Forelimb muscle (tissue), 1 donor: ENCODE results near the gene USP4. TPM values are rescaled to one million over a fixed set of nuclear protein-coding genes. Genes with fewer than 3 reads are reported as not detected.
"Not testable (repeated sequence)": the region's sequence is repeated elsewhere in the genome, so short reads cannot be mapped to it uniquely, and the experiment has no call there.

Experiments
- DNase-seq: peaks from one replicate; pipeline ENCODE4 v3.0.0-alpha.2; 2013; ENCODE audit warnings: low read depth
- polyA plus RNA-seq: library from polyadenylated mRNA; unstranded; fragments of 120-200 nt; gene quantifications from one replicate; pipeline ENCODE4 v1.2.1, GENCODE V29; 2013; ENCODE audit not compliant: insufficient read length

Gene USP4, protein sequence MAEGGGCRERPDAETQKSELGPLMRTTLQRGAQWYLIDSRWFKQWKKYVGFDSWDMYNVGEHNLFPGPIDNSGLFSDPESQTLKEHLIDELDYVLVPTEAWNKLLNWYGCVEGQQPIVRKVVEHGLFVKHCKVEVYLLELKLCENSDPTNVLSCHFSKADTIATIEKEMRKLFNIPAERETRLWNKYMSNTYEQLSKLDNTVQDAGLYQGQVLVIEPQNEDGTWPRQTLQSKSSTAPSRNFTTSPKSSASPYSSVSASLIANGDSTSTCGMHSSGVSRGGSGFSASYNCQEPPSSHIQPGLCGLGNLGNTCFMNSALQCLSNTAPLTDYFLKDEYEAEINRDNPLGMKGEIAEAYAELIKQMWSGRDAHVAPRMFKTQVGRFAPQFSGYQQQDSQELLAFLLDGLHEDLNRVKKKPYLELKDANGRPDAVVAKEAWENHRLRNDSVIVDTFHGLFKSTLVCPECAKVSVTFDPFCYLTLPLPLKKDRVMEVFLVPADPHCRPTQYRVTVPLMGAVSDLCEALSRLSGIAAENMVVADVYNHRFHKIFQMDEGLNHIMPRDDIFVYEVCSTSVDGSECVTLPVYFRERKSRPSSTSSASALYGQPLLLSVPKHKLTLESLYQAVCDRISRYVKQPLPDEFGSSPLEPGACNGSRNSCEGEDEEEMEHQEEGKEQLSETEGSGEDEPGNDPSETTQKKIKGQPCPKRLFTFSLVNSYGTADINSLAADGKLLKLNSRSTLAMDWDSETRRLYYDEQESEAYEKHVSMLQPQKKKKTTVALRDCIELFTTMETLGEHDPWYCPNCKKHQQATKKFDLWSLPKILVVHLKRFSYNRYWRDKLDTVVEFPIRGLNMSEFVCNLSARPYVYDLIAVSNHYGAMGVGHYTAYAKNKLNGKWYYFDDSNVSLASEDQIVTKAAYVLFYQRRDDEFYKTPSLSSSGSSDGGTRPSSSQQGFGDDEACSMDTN
- polyA plus RNA-seq, result 51.2 TPM

DNA sequence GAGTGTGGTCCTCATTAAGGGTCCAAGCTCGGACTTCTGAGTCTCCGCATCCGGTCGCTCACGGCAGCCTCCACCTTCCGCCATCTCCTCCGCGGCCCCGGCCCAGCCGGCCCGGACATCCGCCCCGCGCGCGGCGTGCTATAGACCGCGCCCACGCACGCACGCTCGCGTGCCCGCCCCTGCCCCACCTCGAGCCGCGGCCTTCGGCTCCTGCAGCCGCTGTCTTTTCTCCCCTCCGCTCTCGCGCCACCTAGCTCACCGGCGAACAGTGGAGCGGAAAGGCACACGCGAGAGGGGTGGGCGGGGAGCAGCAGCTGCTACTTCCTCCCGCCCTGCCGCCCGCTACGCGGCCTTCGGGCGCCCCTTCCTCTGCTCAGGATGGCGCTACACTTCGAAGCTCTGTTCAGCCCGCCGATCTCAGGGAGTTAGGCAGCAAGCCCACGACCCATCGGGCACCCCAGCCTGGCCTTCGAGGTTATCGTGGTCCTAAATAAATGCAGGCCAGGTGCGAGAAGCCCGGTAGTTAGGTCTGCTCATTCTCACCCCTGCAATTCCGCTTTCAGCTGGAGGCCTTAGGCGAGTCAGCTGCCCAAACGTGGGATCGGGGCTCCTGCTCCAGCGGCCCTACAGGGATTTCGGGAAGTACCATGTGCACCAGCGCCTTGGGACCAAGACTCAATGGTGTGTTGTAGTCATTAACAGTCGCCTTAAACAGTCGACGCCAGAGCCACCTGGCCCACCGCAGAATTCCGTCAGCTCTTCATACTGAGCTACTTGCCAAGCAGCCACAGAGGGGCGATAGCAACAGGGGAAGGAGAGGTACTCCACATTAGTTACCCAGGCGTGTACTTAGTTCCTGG is at the start of gene USP4:
Gene USP4 (minus strand): TSS at position 113 of the 860 bp plus-strand sequence. CDS start 29 bp downstream, at position 84.
- DNase-seq, result peak; percentile 71

DNA sequence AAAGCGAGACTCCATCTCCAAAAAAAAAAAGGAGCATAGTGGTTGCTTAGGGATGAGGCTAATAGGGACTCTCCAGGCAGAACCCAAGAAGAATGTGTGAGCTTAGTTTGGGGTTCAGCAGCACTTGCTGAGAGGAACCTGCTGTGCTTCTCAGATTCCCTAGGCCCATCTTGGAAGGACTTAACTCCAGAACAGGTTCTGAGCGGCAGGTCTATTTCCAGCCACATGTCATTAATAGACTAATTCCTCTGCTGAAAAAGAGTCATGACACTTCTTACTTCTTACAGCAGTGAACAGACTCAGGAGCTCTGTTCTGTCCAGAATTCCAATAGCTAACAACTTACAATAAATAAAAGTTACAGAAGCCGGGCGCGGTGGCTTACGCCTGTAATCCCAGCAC is 49.4 kb upstream of the USP4 start:
- DNase-seq, result no peak

DNA sequence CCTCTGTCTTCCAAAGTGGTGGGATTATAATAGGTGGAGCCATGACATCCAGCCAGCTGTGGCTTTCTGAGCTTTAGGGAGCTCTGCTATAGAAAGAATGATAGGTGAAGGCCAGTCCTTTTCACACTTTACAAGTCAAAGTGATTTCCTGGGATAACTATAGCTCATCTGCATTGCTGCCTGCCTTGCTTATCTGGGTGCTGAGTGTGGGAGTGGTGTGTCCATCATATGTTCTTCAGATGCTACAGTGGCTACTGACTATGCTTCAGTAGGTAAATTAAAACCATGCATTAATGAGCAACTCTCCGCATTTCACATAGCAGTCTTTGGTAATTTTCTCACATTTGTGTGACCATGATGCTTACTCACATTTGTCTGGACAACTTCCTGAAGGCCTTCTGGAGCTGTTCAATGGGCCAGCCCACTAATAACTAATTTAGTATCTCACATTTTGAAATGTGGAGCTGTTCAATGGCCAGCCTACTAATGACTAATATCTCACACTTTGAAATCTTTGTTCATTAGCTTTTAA is 48.5 kb upstream of the USP4 start:
- DNase-seq, result no peak

DNA sequence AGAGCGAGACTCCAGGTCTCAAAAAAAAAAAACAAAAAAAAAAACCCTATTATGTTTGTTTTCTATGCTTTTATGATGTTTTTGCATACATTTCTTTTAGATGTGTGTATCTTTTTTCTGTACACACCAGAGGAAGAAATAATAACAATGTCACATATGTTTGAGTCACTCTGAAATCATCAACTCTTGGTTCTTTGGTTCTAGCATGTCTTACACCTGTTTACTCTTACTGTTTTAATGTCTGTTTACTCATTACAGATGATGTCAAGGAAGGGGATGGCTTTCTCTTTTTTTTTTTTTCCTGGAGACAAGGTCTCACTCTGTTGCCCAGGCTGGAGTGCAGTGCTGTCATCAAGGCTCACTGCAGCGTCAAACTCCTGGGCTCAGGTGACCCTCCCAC is 47.9 kb upstream of the USP4 start:
- DNase-seq, result no peak

DNA sequence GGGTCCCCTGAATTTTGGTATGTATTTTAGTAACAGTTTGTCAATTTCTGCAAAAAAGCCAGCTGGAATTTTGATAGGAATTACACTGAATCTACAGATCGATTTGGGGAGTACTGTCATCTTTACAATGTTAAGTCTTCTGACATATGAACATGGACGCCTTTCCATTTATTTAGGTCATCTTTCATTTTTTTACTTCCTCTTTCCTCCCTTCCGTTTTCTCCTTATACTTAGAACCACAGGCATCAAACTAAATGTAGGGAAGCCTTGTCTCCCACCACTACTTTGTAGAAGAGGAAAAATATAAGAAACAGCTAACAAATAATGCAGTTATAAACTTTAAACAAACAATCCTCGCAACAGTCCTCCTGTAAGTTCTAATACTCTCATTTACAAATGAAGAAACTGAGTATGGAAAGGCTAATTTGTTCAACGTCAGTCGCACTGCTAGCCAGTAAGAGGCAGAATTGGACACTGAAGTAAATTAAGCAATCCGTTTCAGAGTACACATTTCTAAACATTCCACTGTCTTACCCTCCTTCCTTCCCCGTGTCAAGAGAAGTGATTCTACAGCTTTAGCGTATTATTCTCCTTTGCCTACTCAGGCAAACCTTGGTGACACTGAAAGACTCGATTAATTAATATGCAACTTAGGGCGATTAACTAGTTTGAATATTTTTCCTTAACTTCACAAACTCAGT is 46.4 kb upstream of the USP4 start:
- DNase-seq, result no peak

DNA sequence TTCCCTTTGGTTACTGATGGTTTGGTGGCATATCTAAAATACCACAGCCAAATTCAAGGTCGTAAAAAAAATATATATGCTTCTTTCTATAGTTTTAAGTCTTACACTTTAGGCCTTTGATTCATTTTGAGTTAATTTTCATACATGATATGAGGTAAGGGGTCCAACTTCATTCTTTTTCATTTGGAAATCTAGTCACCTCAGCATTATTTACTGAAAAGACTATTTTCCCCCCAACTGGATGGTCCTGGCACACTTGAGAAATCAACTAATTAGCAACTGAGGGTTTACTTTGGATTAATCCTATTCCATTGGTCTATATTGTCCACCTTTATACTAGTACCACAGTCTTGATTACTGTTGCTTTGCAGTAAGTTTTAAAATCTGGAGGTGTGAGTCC is 45.8 kb upstream of the USP4 start:
- DNase-seq, result no peak

DNA sequence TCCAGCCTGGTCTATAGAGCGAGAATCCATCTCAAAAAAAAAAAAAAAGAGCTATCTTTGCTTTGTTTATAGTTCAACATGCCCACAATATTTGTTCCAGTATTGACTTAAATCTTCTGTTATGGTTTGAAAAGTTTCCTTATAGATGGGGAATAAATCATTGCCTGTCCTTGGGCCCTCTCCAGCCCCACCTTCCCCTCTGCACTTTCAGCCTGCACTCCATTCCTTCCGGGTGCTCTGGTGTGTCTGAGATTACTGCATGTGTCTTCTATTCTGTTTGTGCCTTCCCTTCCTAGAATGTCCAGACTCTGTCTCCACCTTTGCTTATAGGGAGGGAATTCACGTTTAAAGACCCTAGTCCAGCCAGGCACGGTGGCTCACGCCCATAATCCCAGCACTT is 43.5 kb upstream of the USP4 start:
- DNase-seq, result no peak

DNA sequence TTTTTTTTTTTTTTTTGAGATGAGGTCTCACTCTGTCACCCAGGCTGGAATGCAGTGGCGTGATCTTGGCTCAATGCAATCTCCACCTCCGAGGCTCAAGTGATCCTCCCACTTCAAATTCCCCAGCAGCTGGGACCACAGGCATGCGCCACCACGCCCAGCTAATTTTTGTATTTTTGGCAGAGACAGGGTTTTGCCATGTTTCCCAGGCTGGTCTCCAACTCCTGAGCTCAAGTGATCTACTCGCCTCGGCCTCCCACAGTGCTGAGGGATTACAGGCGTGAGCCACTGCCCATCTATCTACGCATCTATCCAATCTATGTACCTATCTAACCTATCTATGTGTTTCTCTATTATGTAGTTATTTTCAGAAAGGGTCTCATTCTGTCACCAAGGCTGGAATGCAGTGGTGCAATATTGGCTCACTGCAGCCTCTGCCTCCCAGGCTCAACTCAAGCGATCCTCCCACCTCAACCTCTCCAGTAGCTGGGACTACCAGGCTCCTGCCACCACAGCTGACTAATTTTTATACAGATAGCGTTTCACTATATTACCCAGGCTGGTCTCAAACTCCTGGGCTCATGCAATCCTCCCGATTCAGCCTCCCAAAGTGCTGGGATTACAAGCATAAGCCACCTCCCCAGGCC is 38.5 kb upstream of the USP4 start:
- DNase-seq, result no peak

DNA sequence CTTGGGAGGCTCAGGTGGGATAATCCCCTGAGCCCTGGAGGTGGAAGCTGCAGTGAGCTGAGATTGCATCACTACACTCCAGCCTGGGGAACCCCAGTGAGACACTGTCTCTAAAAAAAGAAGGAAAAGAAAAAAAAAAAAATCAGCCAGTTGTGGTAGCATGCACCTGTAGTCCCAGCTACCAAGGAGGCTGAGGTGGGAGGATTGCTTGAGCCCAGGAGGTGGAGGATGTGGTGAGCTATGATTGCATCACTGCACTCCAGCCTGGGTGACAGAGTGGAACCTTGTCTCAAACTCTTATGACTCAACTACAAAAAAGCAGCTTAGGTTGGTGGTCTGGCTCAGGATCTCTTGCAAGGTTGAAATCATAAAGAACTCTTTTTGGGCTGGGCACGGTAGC is 37.6 kb upstream of the USP4 start:
- DNase-seq, result no peak

DNA sequence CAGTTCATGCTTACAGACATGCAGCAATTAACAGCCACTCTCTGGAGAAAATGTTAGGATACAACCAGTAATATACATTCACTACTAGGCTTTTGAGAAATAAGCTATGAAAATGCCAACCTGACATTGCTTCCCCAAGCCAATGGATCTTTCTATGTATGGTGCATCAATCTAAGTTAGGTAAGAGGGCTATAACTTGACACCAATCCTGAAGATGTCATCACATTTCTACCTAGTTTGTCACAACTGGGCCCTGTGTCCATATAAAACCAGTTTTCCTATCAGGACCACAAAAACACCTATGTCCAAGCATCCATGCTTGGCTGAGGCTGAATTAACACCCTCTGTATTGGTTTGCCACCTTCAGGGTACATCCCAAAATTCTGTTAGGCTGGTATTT is 32.1 kb upstream of the USP4 start:
- DNase-seq, result no peak

DNA sequence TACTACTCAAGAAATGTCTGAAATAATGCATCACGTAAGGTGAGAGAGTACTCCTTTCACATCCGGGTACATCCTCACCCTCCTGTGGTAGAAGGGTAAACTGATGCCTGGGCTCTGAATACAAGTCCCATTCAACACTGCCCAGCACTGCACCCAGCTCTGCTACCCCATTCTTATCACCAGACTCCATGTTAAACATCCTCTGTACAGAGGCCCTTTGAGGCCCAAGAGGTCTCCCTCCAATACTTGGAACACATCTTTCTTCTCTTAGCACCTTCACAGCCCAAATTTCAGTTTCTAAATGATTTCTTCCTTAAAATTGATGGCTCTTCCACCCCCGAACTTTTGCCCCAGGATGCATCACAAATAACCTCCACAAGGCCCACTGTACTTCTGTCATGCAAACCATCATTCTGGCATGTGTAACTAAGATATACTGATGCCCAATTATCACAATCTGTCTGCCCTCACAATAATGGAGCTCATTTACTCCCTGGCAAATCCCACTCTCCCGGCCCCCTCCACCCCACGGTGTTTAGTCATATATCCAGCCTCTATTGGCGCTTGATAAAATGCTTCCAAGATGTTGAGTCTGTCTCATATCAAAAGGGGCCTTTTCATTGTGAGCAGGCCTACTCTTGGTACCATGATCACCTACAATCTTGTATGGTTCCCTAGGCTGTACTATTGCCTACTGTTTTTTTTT is 30.9 kb upstream of the USP4 start:
- DNase-seq, result no peak

DNA sequence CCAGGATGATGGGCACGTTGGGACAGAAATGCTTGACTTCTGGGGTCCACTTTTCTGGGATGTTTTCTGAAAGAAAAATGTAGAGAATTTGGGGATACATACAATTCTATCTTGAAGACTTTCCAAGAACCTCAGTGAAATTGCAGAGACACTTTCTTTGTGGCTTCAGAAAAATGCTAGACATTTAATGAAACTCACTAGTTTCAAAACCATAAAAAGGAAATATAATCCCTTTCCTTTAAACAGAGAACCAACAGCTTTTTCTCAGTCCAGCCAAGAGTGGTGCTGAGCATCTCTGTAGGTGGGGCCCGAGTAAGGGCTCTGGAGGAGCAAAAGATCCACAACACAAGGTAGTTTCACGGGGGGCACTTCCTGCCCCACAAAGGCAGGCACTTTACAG is 22.7 kb upstream of the USP4 start:
- DNase-seq, result no peak

DNA sequence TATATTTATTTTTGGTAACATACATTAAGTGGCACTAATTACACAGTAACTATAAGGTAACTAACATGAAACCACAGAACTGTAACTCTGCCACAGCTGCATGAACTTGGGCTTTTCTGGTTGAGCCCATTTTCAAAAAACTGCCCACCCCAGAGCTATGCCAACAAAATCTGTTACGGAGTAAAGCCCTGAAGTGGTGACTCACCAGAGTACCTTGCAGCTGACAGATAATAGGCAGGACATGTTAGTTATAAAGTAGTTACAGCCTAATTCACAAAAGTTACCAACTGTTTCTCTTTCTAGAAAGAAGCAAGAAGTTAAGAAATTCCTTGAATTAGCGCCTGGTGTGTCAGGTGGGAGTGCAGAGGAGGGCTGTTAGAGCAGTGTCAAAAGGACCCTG is 19.8 kb upstream of the USP4 start:
- DNase-seq, result no peak

DNA sequence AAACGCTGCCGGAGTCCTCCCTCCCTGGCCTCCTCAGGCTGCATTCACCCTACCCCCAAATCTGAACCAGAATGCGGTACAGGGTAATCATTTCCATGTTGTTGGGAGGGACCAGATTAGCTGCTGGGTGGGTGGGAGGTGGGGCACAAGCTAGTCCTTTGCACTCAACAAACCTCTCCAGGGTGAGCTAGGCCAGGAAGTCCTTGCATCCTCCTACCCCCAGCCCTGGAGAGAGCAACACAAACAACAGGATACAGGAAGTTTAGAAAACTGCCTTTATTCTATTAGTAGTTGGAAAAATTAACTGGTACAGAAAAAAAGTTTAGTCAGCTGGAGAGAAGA is 19.0 kb upstream of the USP4 start:
- no peak for DNase-seq

DNA sequence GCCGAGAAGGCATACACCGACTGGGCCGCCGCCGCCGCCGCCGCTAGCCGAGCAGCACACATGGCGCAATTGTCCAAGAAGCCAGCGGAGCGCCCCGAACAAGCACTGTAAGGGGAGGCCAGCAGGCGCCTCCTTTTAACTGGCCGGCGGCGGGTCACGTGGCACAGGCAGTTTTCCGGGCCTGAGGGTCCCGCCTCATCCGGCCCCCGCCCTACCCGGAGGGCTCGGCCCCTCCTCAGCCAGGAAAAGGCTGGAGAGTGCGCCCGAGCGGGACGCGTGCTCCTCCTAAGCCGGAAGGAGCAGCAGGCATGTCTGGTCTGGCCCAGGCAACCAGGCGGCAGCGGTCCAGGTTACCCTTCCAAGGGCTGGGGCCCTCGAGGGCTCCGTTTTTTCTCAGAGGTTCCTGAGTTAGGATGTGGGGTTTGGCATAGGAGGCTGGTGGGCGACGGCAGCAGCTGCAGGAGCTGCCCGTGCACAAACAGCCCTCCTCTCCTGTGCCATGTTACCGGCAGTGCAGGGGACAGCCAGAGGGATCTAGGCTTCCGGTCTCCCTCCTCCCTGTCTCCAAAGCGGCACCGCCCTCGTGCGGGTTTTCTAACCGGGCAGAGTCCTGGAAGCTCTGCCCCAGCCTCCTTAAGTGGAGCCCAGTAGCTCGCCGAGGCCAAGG is 18.5 kb upstream of the USP4 start, which contains the start of gene GPX1:
Gene GPX1 (minus strand): TSS at position 137 of the 667 bp plus-strand sequence. CDS start 75 bp downstream, at position 62.
- peak; percentile 67 for DNase-seq

DNA sequence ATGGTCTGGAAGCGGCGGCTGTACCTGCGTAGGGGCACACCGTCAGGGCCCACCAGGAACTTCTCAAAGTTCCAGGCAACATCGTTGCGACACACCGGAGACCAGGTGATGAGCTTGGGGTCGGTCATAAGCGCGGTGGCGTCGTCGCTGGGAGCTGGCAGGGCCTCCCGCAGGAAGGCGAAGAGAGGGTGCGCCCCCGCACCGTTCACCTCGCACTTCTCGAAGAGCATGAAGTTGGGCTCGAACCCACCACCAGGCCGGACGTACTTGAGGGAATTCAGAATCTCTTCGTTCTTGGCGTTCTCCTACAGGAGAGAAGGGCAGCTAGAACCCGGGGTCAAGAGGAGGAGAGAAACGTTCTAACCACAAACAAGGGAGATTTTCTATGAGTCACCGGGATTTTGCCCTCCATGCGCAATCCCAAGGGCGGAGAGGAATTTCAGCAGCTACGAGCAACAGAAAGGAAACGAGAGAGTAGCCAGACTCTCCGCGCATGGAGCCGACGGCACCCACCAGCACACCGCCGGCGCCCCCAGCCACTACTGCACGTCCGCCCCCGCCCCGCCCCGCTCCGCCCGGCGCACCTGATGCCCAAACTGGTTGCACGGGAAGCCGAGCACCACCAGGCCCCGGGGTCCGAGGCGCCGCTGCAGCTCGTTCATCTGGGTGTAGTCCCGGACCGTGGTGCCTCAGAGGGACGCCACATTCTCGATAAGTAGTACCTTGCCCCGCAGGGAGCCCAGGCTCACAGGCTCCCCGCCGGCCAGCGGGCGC is 17.8 kb upstream of the USP4 start:
- not testable (repeated sequence) for DNase-seq

DNA sequence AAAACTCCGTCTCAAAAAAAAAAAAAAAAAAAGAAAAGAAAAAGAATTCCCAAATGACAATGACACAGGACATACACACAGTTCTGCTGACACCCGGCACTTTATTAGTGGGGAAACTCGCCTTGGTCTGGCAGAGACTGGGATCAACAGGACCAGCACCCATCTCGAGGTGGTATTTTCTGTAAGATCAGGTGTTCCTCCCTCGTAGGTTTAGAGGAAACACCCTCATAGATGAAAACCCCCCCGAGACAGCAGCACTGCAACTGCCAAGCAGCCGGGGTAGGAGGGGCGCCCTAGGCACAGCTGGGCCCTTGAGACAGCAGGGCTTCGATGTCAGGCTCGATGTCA is 17.2 kb upstream of the USP4 start:
- DNase-seq, result not testable (repeated sequence)

DNA sequence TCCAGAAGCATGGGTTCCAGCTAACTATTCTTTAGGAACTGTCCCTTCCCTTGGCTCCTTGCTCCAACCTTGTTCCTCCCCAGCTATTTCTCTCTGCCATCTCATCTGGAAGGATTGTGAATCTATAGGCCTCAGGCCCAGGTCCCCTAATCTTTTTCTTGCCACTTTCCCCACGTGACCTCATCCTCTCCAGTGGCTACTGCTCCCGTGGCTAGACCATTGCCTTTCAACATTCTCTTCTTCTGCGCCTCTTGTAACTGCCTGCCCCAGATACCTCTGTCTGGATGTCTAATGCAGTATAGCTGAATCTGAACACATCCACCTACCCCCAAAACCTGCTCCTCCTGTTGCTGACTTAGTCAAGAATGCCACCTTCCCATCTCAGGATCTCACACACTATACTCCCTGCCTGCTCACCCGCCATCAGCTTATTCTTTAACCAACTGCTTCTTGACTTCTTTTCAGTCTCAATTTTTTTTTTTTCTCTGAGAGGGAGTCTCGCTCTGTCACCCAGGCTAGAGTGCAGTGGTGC is 13.1 kb upstream of the USP4 start:
- DNase-seq, result no peak
